Fibroblast of skin of right biceps (primary cell): ENCODE measurements around the gene HELZ.
"Not testable (repeated sequence)": the region's sequence is repeated elsewhere in the genome, so short reads cannot be mapped to it uniquely, and the experiment has no call there.

Experiments
- DNase-seq: peaks from one replicate; pipeline ENCODE4 v3.0.0-alpha.2; 2013

The HELZ gene

DNA sequence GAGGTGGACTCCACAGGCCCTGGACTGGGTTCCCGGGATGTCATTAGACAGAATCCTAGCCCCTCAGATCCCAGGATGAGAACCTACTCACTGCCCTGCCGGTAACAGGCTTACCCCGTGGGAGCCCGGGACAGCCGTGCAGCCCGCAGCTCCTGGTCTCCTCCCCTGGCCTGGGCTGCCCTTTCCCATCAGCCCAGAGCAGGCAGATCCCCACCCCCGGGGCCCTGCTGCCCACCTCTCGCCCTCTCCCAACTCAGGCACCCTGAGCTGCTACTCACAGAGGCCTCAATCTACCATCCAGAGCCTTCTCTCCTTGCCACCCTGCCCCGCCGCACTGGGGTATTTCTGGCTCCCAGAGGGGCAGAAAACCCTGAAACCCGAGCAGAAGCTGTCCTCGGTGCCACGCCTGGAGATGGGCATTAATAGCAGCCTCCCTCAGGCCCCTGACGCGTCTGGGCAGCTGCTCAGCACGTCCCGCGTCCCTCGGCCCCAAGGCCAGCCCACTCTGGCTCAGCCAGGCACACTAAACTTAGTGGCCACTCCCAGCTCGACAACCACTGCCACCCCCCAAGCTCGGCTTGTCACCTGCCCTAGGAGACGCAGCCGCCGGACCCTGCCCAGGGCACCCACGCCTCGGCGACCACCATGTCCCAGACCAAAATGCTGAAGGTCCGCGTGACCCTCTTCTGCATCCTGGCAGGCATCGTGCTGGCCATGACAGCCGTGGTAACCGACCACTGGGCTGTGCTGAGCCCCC lies 200.8 kb downstream of the HELZ start, which contains the start of gene CACNG1:
Gene CACNG1 (plus strand): TSS at position 539 of the 757 bp plus-strand sequence. CDS start 107 bp downstream, at position 646.
- DNase-seq: no peak

DNA sequence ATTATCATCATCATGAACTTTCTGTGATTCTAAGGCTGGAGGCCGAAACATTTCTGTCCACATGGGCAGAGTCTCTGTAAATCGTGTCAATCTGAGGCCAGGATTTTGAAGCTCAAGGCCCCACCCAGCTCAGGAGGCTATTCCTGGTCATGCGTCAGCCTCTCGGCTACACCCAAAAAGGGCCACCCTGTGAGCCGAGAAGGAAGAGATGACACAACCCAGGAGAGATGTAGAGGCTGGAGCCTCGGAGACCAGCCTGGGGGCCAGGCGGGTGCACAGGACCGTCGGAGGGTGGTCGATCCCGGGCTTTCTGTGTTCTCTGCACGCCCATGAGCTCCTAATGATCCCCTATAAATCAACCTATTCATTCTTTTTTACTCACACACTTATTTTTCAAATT lies 201.7 kb downstream of the HELZ start:
- no peak for DNase-seq

DNA sequence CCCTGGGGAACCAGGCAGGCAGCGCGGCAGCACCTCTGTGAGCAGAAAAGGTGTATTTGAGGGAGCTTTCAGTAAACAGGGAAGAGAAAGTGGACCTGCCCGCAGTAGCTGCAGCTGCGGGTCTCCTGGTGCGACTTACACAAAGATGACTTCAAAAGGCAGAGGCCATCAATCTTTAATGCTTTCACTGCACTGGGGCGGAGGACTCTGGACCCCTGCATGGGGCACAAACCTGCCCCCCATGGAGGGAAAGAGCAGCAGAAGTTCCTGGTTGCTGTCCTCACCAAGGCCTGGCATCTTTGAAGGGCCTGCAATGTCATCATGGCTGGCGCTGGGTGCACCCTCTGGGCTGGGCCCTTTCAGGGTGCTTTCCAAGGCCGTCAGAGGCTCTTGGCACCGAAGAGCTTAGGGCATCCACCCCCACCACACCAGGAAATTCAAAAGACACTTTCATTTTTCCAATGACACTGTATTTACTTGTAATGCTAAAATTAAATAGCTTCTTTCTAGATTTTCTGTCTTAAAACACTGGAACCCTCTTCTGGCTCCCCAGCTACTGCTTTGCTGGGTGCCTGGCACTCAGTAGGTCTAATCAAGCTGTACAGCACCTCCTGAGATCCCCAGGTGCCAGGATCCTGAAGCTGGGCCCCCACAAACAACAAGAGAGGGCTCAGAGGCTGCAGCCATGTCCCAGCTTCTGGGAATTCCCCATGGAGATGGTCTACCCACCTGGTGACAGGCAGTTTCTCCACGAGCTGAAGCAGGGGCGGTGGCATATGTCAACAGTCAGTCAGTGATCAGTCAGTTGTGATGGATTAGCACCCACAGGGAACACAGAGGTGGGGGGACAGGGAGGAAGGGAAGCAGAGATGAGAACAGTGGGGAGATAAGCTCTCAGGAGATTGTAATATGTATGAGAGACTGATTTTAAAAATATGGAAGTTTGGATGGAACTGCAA lies 202.8 kb downstream of the HELZ start:
- DNase-seq: no peak

DNA sequence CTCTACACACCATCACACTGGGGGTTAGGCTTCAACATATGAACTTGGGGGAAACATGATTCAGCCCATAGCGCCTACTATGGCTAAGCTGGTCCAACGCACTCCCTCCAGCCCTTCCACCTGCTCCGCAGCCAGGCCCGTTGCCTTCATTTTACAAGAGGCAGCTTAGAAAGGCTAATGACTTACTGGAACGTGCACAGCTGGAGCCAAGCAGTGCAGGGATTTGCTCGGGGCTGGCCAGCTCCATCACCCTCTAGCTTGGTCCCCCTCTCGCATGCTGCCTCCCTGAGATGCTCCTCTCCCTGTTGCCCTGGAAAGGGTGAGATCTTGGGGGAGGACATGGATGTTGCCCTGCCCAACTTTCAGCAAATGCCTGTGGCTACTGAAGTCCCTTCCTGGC lies 203.5 kb downstream of the HELZ start:
- no peak for DNase-seq

DNA sequence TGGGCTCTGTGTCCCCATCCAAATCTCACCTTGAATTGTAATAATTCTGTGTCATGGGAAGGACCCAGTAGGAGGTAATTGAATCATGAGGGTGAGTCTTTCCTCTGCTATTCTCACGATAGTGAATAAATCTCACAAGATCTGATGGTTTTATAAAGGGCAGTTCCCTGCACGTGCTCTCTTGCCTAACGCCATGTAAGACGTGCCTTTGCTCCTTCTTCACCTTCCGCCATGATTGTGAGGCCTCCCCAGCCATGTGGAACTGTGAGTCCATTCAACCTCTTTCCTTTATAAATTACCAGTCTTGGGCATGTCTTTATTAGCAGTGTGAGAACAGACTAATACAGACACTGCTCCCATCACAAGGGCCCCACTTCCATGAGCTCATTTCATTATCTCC lies 203.9 kb downstream of the HELZ start:
- DNase-seq: not testable (repeated sequence)

DNA sequence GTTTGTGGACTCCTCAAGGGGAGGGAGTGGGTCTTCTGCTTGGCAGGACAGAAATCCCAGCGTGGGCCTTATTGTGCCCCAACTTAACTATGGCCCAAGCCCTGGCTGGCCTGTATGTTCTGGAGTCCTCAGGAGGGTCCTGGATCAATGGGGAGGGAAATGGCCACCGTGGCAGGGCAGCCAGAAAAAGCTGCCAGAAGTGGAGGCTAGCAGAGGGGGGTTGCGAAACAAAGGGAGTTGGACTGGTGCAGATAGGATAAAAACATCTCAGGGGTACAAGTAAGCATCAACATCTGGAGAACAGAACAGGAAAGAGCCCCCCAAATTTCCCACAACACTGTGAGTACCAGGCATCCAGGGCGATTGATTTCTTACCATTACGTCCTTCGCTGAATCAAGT lies 204.3 kb downstream of the HELZ start:
- no peak for DNase-seq

DNA sequence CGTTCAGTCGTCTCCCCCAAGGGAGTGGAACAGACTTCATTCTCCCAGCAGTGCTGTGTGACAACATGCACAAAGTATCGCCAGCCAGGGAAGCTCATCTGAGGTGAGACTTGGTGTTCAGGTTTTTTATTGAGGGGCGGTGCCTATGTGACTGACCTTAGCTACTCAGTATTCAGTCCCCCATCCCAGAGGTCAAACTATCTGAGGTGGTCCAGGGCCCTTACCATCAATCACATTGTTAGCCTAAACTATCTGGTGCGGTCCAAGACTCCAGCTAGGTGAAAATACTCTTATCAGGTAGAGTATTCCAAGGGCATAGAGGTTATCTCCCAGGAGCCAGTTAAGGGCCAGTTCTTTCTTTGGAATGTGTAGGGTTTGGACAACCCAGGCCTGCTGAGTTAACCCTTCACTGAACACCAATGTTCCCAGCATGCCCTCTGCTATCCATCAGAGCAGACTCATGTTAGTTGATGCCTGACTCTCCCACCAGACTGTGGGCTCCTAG lies 206.1 kb downstream of the HELZ start:
- no peak for DNase-seq

DNA sequence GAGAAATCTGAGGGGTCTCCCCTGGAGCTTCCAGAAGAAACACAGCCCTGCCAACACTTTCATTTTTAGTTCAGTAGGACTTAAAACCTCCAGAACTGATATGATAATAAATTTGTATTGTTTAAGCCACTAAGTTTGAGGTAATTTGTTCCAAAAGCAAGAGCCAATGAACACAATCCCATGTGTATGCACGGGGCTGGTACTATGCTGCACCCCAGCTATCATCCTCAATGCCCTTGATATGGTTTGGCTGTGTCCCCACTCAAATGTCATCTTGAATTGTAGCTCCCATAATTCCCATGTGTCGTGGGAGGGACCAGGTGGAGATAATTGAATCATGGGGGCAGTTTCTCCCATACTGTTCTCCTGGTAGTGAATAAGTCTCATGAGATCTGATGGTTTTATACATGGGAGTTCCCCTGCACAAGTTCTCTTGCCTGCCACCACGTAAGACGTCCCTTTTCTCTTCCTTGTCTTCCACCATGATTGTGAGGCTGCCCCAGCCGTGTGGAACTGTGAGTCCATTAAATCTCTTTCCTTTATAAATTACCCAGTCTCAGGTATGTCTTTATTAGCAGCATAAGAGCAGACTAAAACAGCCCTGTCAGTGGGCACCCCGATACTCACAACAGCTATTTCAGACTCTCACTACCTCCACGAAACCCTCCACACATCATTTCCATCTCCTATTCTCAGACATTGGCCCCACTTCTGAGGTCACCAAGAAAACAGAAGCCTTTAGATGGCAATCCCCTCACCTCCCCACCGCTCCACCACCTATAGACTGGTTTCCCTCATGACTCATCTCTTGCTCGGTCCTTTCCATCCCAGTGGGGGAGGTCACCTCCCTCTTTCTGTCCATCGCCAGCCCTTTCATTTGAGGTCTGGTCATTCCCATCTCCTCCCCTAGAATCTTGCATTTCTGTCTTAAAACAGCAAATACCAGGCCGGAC lies 209.6 kb downstream of the HELZ start:
- no peak for DNase-seq

DNA sequence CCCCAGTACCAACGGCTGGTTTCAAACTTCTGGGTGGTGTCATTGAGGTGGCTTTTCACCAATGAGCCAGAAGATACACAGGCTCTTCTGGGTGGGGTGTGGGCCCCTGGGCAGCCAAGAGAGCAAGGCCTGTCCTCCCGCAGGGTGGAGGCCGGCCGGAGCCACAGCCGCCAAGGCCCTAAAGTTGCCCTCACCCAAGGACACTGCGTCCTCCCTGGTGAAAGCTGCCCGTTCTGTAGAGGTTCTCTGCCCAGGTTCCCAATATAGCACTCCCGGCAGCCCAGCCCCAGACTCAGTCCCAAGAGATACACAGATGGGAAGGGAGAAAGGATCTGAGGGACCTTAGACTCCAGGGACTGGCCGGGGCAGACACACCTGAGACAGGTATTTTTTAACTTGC lies 211.4 kb downstream of the HELZ start:
- DNase-seq: no peak

DNA sequence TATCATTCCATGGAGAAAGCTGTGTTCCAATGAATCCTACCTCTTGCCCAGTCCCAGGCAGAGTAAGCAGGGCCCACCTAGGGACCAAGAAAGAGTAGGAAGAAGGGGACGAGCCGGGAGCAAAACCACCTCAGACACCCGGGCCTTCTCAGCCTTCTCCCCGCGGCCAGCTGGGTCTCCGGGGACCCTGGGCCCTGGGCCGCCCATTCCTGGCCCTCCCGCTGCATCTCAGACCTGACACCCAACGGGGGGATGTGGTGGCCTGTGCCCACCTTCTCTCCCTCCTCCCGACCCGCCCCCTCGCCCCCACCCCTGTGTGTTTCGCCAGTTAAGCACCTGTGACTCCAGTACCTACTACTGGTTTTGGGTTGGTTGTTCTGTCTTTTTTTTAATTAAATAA lies 212.0 kb downstream of the HELZ start:
- no peak for DNase-seq

DNA sequence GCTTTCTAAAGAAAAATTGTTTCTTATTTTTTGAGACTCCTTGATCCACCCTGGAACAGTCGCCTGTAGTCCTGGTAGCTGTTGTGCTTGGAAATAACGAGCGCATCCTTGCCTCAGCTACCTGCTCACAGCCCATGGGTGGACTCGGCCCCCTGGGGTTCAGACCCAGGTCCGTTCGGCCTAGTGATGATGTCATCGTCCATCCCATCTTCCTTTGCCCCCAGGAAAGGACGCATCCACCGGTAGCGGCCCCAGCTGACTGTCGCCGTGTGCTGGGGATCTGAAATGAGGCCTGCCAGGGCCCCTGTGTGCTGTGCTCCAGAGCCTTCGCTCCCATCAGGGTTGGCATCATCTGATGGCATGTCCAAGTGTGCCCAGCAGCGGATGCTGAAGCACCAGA lies 212.6 kb downstream of the HELZ start:
- no peak for DNase-seq

DNA sequence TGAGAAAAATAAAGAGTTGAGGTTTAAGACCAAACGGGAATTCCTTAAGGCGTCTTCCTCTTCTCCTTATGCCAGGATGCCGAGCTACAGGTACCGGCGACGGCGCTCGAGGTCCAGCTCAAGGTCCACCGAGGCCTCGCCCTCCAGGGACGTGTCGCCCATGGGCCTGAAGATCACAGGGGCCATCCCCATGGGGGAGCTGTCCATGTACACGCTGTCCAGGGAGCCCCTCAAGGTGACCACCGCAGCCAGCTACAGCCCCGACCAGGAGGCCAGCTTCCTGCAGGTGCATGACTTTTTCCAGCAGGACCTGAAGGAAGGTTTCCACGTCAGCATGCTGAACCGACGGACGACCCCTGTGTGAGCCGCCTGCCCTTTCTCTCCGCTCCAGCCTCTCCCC lies 214.4 kb downstream of the HELZ start:
- no peak for DNase-seq

DNA sequence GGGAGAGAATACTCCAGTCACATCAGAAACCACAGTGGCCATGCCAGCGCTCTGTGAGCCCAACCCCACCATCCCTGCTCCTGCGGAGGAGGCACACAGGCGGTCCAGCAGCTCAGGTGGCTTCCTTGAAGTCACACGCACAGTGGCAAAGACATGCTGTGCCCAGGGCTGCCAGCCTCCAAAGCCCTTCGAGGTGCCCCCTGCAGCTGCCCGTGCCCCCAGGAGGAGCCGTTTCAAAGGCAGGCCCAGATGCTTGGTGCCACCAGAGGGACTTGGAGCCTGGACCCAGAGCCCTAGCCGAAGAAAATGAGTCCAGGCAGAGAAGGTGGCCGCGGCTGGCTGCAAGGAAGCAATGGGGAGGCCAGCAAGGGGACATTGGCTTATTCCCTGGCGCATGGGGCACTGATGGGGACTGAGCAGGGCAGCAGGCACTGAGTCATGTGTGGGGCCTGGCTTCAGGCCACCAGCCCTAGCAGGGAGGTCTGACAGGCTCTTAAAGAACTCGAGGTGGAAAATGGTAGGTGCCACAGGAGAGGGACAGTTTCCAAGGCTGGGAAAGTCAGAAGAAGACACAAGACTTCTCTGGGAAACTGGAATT lies 217.9 kb downstream of the HELZ start:
- DNase-seq: no peak

DNA sequence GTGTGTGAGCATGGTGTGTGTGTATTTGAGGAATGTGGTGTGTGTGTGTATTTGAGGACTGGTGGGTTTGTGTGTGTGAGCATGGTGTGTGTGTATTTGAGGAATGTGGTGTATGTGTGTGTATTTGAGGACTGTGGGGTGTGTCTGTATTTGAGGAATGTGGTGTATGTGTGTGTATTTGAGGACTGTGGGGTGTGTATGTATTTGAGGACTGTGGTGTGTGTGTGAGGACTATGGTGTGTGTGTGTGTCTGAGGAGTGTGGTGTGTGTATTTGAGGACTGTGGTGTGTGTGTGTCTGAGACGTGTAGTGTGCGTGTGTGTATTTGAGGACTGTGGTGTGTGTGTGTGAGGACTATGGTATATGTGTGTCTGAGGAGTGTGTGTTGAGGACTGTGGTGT lies 218.7 kb downstream of the HELZ start:
- DNase-seq: peak; percentile 5

DNA sequence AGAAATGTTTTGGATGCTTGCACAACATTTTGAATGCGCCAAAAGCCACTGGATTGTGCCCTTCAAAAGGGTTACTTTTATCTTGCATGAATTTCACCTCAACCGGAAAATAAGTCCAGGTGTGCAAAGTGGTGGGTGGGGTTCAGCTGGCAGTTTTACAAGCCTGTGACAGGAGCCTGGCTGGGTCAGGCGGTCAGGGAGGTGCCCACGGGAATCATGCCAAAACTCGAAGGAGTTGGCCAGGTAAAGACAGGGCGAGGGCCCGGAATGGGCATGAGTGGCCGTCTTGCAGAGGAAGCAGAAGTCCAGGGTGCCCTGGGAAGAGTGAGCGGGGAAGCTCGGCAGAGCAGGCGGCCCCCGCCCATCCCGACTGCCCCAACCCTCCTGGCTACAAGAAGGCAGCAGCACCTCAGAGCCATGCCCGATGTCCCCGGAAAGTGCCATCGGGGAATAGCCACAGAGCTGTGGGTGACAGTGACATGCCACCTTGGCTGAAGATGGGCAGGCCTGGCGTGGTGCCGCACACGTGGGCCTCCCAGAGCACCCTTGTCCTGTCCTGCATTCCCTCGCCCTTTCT lies 219.7 kb downstream of the HELZ start:
- no peak for DNase-seq

DNA sequence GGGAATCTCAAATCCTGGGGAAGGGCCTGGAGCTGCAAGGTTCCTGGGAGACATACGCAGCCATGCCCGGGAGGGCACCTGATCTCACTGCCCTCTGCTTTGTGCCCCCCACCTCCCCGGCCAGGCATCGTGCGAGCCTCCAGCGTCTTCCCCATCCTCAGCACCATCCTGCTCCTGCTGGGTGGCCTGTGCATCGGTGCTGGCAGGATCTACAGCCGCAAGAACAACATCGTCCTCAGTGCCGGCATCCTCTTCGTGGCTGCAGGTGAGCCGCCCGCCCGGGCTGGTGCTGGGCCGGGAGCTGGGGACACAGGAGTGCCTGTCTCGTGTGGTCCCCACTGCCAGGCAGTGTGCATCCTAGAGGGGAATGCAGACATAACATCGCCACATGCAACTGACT lies 220.3 kb downstream of the HELZ start:
- no peak for DNase-seq

DNA sequence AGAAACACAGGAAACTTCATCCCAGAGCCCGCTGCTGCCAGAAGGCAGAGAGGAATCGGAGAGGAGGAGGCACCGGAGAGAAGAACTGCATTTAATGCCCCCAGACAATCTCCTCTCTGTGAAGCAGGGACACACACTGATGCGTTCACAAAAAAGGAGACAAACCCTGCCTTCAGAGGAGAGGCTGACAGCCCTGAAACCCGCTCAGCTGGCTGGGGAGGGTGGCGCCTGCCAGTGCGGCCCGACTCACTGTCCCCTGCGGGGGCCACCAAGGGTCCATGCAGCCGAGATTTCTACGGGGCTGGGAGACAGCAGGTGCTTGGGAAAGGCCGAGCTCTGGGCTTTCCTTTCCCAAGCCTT lies 222.6 kb downstream of the HELZ start:
- no peak for DNase-seq

DNA sequence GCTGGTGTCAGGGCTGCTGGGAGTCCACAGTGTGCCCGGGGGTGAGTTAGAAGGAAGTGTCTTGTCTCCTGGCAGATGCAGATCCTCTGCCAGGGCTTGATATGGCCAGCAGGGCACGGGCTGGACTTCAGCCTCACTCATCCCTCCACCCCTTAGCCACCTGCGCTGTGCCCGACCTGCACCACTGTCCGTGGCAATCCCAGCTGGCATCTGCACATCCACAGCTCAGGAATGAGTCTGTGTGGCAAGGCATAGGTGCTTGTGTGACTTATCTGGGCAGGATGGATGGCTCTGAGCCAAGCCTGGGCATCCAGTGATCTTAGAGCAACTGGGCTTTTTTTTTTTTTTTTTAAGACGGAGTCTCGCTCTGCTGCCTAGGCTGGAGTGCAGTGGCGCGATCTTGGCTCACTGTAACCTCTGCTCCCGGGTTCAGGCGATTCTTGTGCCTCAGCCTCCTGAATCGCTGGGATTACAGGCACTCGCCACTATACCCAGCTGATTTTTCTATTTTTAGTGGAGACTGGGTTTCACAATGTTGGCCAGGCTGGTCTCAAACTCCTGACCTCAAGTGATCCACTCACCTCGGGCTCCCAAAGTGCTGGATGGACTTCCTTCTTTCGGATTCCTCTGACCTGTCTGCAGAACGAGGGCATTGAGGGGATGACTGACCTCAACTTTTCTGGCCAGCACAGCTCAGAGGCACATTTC lies 223.1 kb downstream of the HELZ start:
- no peak for DNase-seq

DNA sequence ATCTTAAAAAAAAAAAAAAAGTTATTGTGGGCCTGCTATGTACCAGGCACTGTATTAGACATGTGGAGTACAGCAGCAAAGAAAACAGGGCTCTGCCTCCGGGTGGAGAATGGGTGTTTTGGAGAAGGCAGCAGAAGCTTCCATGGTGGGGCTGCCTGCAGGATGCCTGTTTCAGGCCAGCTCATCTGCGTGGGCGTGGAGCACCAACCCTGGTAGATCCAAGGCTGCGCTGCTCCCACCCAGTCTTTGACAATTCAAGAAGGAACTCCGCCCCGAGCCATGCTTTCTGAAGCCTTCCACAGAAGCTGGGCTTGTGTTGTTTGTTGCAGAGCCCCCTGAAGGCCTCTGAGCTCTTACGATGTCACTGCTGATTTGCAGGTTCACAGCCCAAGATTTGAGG lies 223.8 kb downstream of the HELZ start:
- DNase-seq: no peak
